Measurements from ENCODE around the gene CTIF. TPM values are rescaled to one million over a fixed set of nuclear protein-coding genes. Genes with fewer than 3 reads are reported as not detected.
A peak's percentile ranks its signal among the peaks of the same experiment; 100 is the strongest.

The CTIF gene
- total RNA-seq, 1 experiment from 2014 or later: 5.8 TPM

GRCh38 chr18:48813321-48813720 lies 274.5 kb downstream of the CTIF start:
- H3K9ac ChIP-seq (ENCODE audit: low read length): no peak overlapping the region
- POLR2A ChIA-PET (ENCODE audit: unreplicated experiment): interaction anchor here (0.5 kb wide), 1 partner anchor 659 kb away, joined by 4 read pairs; no protein-coding TSS in a partner anchor
- H3K4me1 ChIP-seq (ENCODE audit: insufficient read depth, low read length): peaks cover 10% of the 10 kb centered on the region; the same call in 1 of the 2 replicates
- CTCF ChIA-PET: no interaction called here
- no peaks in the 10 kb centered on the region for H3F3A ChIP-seq (ENCODE audit: low read length, unreplicated experiment)
- H4K20me1 ChIP-seq (ENCODE audit: low read length): no peaks in the 10 kb centered on the region
- H3K79me2 ChIP-seq (ENCODE audit: low read length): no peaks in the 10 kb centered on the region
- no peaks in the 10 kb centered on the region for H3K36me3 ChIP-seq (ENCODE audit: low read depth, low read length)
- H3K4me2 ChIP-seq (ENCODE audit: low read length): no peak overlapping the region
- no peaks in the 10 kb centered on the region for H3K9me3 ChIP-seq (ENCODE audit: low read length)
- BruUV-seq (replicated peaks): no TSS peak
- no peak overlapping the region for H3K4me3 ChIP-seq (ENCODE audit: low read length)
- H3K27ac ChIP-seq (ENCODE audit: low read length): no peak overlapping the region
- no peak overlapping the region for H2AFZ ChIP-seq (ENCODE audit: low read length)
- no peak for TF ChIP-seq EZH2phosphoT487 (IDR thresholded peaks at IDR 0.05; ENCODE audit: borderline replicate concordance, low read length)
- no peak for TF ChIP-seq CTCF (conservative IDR thresholded peaks at IDR 0.05; ENCODE audit: low read depth, low read length)
- TF ChIP-seq EZH2 (IDR thresholded peaks at IDR 0.05; ENCODE audit: low read length, unreplicated experiment): no peak
- intact Hi-C loops (cut with micrococcal nuclease): no loop called here
- no peaks in the 10 kb centered on the region for H3K9me2 ChIP-seq (replicated peaks; ENCODE audit: low read length)
- no peaks in the 10 kb centered on the region for H3K27me3 ChIP-seq (ENCODE audit: low read length)
- DNase-seq (no peak), ATAC-seq (no peak)

DNA sequence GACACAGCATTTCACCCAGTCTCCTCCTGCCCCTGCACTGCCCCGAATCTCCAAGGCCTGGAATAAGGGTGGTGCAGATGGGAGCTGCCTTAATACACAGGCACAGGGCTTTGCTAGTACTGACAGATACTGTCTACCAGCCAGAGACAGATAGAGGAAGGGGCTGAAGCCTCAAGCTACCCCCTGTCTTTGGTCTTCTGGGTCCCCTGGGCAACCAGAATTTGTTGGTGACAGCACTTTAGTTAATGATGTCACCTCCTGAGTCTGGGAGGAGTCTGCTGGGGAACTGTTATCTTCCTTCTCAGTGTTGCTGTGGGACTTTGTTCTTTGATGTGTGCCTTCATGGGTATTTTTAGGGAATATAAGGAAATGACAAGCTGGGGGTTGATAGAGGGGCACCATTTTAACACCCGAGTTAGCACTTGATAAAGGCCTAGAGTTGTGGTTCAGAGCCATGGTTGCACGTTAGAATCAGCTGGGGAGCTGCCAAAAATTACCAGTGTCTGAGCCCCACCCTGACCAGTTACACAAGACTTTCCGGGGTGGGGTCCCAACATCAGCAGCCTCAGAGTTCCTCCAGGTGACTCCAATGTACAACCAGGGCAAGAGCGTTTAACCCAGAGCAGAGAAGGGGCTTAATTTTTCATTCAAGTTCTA lies 275.1 kb downstream of the CTIF start:
- POLR2A ChIA-PET (ENCODE audit: unreplicated experiment): interaction anchor here (0.5 kb wide), 1 partner anchor 658 kb away, joined by 4 read pairs; no protein-coding TSS in a partner anchor
- H4K20me1 ChIP-seq (ENCODE audit: low read length): no peaks in the 10 kb centered on the region

More for the DNA sequence above, 275.1 kb downstream of the CTIF start:
- H3K27ac ChIP-seq (ENCODE audit: low read length): no peak overlapping the region
- no peak overlapping the region for H2AFZ ChIP-seq (ENCODE audit: low read length)
- H3K79me2 ChIP-seq (ENCODE audit: low read length): no peaks in the 10 kb centered on the region
- no peak overlapping the region for H3K4me3 ChIP-seq (ENCODE audit: low read length)
- H3K36me3 ChIP-seq (ENCODE audit: low read depth, low read length): no peaks in the 10 kb centered on the region
- CTCF ChIA-PET: no interaction called here
- no peak for TF ChIP-seq EZH2 (IDR thresholded peaks at IDR 0.05; ENCODE audit: low read length, unreplicated experiment)
- TF ChIP-seq CTCF (conservative IDR thresholded peaks at IDR 0.05; ENCODE audit: low read depth, low read length): no peak
- no peak for TF ChIP-seq EZH2phosphoT487 (IDR thresholded peaks at IDR 0.05; ENCODE audit: borderline replicate concordance, low read length)
- DNase-seq (peak; percentile 4), ATAC-seq (no peak; the same call in 1 of the 2 replicates)
- no peaks in the 10 kb centered on the region for H3K9me3 ChIP-seq (ENCODE audit: low read length)
- intact Hi-C loops (cut with micrococcal nuclease): no loop called here
- H3F3A ChIP-seq (ENCODE audit: low read length, unreplicated experiment): no peaks in the 10 kb centered on the region
- no peak overlapping the region for H3K4me2 ChIP-seq (ENCODE audit: low read length)
- no peaks in the 10 kb centered on the region for H3K27me3 ChIP-seq (ENCODE audit: low read length)
- no peak overlapping the region for H3K9ac ChIP-seq (ENCODE audit: low read length)
- no peaks in the 10 kb centered on the region for H3K9me2 ChIP-seq (replicated peaks; ENCODE audit: low read length)
- BruUV-seq (replicated peaks): no TSS peak
- H3K4me1 ChIP-seq (ENCODE audit: insufficient read depth, low read length): peaks cover 10% of the 10 kb centered on the region; the same call in 1 of the 2 replicates
